HG03378 (cell line): ENCODE results near the gene ATP11A.
"Not testable (repeated sequence)": the region's sequence is repeated elsewhere in the genome, so short reads cannot be mapped to it uniquely, and the experiment has no call there.

Source experiments
- ATAC-seq: cut with Tn5 transposase; IDR thresholded peaks from one replicate; pipeline ENCODE4 v1.9.1; 2021; ENCODE audit warnings: mild to moderate bottlenecking, moderate library complexity; ENCODE audit not compliant: unreplicated experiment

ATP11A gene

DNA sequence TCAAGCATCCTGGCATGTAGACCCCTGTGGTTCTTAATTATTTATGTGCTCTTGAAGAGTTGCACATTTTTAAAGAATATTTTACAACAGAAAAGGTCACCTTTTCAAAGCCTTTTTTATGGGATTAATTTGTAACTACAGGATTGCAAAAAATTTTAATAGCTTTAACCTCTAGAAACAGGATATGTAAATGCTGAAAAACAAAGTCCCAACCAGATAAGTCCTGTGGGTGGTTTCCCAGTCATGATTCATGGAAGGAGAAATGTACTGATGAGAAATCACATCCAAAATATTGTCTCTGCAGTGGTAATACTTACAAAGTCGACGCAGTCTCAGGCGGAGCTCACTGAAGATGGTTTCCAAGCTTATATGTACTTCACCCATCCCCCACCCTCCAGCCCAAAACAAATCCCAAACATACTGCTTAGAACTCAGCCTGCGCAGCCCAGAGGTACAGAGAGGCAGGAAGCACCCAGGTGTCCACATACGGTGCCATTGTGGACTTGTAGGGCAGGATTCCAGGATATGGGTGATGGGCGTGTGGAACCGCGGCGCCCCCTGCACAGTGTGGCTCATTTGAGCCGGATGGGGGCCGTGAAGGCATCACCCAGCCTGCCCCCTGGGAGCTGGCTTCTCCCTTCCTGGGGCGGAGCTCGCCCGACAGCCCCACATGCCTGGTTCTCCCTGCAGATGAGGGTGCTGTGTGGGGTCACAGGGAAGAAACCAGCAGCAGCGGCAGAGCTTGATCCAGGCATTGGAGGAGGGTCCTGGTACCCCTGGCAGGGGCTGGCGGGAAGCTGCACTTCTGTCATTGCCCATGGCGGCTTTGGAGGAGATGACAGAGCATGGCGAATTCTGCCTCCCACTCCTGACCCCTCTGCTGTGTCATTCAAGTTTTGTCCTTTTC lies 101.2 kb downstream of the ATP11A start:
- ATAC-seq = no peak

DNA sequence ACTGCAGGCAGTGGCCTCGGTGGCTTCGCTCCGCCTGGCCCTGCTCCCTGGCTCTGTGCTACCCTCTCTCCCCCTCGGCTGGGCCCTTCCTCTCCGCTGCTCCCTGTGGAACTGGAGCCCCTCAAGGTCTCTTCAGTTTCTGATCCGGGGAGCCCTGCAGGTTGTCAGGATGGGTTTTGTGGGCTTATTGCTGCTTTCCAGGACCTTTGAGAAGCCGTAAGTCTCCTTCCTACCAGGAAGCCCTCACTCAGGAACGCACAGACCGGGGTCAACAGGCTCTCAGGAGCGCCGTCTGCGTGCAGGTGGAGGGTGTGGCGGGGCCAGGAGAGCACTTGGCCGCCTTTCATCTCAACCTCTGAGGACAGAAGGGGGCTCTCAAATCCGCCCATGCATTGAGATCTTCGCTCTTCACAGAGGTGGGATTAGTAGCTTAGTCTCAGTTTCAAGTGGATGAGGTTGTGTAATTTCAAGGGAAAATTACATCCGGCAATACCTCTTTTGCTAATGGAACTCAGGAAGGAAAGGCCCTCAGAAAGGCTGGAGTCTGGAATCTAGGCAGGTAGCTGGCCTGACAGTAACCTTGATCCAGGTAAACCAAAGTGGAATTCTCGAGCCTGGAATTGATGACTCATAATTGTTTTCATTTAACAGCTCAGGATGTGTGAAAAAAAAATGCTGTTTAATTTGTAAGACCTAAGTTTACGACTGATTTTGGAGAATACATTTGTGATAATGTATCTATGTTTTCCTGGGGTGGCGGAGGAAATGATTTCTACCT lies 102.0 kb downstream of the ATP11A start:
- ATAC-seq = no peak

DNA sequence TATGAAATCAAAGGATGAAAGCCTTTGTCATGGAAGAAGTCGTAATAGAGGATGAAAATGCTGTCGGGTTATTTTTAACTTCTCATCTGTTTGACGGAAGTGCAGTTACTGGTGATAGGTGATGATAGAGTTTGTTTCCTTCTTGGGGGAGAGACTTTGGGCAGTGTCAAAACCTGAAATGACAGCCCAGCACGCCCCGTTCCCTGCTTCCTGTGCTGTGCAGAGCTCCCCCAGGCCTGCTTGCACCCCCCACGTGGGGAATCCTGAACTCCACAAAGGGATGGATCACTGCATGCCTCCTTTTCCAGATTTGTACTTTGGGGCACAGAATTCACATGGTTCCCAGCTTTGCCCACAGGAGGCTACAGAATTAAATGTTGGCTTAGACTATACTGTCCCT lies 102.7 kb downstream of the ATP11A start:
- no peak for ATAC-seq

DNA sequence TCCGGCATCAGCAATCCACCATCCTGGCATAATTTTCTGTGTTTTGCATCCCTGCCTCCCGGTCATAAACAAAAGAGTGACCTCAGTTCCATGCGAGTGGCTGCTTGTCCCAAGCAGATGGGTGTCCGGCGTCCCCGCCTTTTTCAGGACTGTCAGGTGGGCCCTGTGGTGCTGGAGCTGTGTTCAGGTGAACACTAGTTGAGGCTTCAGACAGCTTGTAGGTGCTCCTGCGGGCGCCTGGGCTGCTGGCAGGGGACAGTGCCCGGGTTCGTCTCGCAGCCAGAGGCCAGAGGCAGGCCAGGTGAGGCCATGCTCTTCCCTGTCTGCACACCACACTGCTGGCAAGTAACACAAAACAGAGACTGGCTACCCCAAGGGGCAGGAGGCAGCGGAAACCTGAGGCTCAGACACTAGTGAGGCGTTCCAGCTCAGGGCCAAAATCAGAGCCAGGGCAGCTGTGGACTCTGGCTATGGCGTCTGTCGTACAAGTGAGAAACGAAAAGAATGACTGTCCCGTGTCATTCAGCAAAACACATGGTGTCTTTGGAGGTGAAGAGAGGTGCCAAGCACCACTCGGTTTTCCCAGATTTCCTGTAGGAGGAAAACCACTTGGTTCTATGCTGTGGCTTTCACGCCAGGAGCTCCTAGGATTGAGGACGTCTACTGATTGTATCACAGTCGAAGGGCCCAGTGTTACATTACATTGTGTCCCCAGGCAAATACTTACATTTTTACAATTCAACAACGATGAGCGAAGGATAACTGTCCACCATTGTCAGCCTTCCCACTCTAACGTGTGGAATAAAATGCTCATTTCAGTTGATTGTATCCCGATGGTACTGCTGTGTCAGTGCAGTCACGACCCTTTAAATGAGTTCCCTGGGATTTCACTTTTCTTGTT lies 104.0 kb downstream of the ATP11A start:
- no peak for ATAC-seq

DNA sequence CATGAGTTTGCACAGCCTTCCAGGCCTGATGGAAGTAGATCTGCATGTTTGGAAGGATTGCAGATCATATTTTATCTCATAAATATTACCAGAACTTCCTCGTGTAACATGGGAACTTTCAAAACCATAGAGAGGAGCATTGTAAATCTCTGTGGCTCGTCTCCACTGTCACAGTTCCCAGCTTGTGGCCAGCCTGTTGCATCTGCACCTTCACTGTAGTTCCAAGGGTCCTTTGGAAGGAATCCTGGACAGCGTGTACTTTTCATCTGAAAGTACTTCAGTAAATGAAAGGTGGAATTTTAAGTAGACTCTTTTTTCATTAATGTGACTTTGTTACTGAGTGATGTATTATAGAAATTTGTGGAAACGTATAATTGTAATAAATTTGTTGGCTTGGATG lies 105.4 kb downstream of the ATP11A start:
- no peak for ATAC-seq

DNA sequence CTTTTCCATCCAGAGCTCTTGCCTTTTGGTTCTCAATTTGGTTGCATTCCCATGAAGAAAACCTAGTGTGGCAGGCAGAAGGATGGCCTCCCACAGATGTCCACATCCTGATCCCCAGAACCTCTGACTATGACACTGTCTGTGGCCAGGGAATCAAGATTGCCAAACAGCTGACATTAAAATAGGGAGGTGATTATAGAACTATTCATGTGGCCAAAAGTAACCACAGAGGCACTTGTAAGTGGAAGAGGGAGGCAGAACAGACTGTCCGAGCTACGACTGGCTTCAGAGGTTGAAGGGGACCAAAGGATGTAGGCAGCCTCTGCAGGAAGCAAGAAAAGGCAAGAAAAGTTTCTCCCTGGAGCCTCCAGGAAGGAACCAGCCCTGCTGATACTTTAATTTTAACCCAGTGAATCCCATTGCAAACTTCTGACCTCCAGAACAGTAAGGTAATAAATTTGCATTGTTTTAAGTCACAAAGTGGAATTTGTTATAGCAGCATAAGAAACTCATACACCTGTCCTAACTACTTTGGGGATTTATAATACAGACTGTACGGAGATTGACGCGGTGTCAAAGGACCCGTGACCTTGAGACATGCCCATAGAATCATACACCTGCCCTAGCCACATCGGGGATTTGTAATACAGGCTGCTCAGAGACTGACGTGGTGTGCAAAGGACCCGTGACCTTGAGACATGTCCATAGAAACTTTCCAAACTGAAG lies 106.5 kb downstream of the ATP11A start:
- no peak for ATAC-seq

DNA sequence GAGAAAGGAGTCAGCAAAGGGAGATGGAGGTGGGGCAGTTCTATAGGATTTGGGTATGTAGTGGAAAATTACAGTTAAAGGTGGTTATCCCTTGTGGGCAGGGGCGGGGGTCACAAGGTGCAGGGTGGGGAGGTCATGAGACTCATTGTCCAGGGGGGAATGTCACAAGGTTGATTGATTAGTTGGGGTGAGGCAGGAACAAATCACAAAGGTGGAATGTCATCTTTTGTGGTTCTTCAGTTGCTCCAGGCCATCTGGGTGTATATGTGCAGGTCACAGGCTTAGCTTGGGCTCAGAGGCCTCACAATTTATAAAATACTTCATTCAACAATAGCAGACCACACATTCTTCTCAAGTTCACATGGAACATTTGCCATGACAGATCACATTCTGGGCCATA lies 109.6 kb downstream of the ATP11A start:
- no peak for ATAC-seq

DNA sequence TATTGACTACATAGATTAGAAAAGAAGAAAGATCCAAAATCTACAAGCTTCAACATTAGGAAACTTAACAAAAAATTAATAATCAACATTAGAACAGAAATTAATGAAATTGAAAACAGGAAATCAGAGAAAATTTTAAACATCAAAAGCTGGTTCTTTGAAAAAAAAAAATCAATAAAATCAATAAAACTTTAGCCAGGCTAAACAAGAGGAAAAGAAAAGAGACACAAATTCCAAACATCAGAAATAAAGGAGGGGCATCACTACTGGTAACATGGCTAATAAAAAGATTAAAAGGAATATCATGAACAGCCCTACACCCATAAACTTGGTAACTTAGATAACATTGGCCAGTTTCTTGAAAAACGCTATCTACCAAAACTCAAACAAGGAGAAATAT lies 110.2 kb downstream of the ATP11A start:
- ATAC-seq = no peak

DNA sequence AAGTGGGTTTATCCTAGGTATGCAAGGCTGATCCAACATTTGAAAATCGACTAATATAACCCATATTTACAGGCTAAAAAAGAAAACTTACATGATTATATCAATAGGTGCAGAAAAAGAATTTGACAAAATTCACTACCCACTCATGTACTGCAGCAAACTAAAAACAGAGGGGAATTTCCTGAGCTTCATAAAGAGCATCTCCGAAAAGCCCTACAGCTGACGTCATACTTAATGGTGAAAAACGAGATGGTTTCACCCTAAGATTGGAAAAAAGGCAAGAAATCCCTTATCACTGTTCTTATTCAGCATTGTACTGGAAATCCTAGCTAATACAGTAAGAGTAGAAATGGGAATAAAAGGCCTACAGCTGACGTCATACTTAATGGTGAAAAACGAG lies 111.0 kb downstream of the ATP11A start:
- not testable (repeated sequence) for ATAC-seq

DNA sequence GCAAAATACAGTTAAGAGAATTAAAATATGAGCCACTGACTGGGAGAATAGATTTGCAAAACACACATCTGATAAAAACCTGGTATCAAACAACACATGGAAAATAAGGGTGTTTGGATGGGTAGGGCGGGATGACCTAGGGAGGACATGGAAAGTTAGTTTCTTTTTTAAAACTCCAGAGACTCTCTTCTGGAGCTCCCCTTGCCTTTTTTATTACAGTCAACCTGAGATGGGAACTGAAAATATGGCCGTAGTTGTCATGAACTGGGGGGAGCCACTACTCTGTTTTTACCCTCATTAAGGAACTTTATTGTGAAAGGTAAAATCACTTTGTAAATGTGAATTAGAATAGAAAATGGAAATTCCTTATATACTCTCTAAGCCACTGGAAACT lies 113.0 kb downstream of the ATP11A start:
- no peak for ATAC-seq

DNA sequence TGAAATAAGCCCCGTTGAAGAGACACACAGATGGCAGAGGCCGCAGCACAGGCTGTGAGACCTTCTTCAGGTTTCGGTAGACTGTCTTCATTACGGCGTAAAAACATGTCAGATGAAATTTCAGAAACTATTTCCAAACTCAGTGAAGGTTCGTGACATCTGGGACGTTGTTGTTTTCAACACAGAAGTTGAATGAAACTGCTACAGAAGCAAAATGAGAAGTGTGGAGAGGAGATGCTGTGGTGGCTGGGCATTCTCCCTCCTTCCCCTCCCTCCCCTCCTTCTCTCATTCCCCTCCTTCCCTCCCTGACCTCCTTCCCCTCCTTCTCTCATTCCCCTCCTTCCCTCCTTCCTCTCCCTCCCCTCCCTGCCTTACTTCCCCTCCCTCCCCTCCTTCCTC lies 113.6 kb downstream of the ATP11A start:
- ATAC-seq = peak; percentile 53

DNA sequence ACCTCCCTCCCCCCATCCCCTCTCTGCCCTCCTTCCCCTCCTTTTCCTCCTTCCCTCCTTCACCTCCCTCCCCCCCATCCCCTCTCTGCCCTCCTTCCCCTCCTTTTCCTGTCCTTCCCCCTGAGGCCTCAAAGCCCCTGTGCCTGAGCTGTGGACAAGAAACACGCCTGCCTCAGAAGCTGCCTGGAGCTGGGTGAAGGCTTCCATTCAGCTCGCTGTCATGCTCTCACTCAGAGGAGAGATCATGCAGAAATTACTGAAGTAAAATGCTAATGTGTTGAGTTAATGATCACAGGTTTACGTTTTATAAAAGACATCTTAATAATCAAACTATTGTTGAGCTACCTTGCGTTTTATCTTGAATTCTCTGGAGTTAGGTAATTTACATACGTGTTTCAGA lies 114.5 kb downstream of the ATP11A start:
- no peak for ATAC-seq

DNA sequence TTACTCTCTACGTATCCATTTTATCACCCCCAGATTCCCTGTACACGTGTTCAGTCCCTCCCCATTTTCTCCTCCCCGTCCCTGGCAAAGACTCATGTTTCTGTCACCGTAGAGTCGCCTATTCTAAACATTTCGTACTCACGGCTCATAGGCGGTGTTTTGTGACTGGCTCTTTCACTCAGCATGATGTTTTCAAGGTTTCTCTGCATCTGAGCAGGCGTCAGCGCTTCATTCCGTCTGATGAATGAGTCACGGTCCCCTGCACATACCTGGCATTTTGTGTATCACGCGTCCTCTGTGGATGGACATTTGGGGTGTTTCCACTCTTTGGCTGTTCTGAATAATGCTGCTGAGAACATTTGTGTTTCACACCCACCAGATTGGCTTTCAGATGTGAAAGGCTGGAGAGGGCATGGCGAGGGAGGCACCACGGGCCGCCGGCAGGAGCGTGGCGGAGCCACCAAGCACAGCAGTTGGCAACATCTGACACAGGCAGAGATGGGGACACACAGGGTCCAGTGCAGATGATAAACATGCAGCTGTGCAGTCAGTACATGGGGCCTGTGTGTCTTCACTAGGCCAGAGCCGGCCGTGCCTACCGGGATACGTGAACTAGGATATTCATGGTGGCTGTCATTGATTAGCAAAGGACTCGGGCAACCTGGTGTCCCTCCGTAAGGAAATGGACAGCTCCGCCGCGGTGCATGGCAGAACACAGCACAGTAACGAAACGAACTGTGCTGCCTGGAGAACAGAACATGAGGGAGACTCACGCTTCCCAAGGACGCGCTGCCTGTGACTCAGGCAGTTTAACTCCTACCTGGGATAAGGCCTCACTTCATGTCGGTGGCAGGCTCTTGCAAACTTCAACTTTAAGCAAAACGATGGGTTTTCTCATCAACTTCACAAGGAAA lies 117.2 kb downstream of the ATP11A start:
- ATAC-seq = no peak

DNA sequence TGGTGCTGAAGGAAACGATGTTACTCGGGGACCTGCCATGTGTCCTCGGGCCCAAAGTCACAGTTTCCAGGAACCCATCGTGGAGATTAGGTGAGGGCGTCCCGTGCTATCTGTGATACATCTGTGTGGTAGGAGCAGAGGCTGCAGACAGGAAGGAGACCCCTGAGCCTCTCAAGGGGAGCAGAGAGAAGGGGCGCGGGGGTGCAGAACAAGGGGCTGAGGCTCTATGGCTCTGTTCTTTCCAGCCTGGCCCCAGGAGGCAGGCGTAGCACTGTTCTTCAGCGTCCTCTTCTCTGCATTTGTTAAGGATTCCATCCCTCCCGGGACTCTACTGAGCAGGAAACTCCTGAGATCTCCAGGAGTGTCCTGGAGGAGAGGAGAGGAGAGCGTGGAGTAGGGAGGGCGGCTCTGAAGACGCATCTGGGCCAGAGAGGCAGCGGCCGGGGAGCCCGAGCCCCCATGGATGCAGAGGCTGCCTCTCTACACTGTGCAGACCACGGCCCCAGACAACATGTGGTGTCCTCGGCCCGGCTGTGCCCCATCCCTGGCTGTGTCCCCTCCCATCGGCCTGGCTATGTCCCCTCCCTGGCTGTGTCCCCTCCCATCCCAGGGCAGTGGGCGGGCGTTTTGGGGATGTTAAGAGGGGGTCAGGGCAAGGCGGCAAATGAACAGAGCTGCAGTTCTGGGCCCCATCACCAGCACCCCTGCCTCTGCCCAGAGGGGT lies 118.0 kb downstream of the ATP11A start:
- no peak for ATAC-seq

DNA sequence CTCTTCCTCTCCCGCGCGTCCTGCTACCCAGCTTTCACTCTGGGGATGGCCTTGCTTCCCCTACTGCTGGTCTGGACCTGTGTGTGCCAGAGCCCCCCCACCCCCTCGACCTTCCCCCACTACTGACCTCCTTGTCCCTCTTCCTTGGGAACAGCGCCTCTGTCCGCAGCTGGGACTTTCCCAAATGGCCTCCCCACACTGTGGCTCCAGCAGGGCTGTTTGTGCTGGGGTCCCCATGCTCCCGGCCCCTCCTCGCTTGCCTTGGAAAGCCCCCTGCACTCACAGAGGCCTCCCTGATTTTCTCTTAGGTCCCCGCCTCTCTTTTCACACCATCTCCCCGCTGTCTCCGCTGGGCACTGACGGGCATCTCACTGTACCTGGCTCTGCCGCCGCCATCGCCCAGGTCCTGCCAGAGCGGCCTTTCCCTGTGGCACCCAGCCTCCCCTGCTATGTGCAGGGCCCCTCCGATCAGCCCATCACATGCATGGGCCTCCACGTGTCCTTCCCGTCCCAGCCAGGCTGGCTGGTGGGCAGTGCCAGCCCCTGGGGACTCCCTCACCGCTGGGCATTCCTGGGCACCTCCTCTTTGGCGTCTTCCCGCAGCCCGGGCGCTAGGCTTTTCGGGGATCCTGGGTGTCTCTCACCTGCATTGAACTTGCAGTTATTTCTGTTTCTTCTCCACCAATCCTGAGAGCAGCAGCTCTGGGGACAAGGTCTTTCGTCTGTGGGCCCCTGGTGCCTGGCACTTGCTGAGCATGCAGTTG lies 118.7 kb downstream of the ATP11A start:
- ATAC-seq = no peak

DNA sequence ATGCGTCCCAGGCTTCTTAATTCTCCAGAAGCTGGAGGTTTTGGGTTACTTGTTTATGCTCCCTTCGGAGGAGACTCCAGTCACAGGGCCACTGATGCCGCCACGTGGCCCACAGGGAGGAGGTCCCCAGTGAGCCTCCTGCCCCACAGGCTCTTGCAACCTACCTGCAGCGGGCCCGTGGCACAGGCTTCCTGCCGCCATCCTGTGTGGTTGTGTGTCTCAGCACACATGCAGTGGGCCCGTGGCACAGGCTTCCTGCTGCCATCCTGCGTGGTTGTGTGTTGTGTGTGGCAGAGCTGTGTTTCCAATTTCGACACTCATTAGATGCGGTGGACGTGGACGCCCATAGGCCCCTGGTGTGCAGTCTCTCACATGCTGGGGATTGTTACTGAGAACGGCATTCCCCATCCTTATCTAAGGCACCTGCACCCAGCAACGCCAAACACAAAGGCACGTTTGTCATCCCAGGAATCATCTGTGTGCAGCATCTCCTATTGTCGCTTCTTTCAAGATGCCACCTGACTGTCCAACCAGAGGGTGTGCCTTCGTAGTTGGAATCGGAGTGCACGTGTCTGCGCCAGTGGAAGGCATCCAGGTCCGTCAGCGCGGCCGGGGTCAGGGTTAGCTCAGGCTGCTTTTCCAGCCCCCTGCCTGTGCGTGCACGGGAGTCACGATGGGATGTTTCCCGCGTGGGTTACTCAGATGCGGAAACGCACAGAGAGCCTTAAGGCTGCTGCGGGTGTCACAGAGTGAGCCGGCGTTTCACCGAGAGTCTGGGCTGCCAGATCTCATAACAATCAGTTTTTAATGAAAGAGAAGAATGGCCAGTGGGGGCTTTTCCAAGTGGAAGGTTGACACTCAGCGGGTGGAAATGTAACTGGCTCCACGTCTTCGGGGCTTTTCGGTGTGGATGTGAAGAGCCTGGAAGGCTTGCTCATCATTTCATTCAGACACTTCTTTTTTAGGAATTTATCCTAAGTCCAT lies 119.8 kb downstream of the ATP11A start:
- ATAC-seq = no peak

DNA sequence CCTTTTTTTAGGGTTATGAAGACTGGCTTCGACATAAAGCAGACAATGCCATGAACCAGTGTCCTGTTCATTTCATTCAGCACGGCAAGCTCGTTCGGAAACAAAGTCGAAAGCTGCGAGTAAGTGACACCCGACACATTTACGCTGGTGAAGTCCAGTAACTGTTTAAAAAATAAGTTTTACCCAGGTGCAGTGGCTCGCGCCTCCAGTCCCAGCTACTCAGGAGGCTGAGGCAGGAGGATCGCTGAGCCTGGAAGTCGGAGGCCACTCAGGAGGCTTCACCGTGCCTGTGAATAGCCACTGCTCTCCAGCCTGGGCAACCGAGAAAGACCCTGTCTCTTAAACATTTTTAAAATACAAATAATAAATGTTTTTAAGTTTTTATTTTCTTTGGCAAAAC lies 120.8 kb downstream of the ATP11A start:
- no peak for ATAC-seq
